Measurements from ENCODE around the gene COL4A1. TPM values are rescaled to one million over a fixed set of nuclear protein-coding genes. Genes with fewer than 3 reads are reported as not detected.

Gene COL4A1
- total RNA-seq, 2 donors from 2014 or later = 19.6 to 65.3 TPM

GRCh38 chr13:110208116-110208515 is 98.8 kb downstream of the COL4A1 start:
- intact Hi-C loops (cut with DNase I, micrococcal nuclease) = no loop called here
- DNase-seq (no peak), ATAC-seq (no peak)

DNA sequence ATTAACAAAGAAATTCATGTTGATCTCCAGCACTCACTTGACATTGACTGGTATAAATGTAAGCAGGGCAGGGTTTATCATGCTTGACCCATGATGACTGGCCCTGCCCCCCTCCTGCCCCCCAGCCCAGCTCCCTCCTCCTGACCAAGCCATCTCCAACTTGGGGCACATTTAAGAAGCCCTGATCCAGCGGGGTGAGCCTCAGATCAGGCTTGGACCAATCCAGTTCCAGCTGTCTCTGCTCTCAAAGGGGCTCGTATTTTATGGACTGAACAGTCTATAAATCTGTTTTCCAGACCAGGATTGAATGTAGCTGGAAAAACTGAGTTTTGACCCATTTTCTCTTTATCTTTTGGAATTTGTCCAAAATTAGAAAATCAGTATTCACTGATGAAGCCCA is 100.0 kb downstream of the COL4A1 start:
- DNase-seq (no peak), ATAC-seq (no peak)
- intact Hi-C loops (cut with DNase I, micrococcal nuclease) = no loop called here

DNA sequence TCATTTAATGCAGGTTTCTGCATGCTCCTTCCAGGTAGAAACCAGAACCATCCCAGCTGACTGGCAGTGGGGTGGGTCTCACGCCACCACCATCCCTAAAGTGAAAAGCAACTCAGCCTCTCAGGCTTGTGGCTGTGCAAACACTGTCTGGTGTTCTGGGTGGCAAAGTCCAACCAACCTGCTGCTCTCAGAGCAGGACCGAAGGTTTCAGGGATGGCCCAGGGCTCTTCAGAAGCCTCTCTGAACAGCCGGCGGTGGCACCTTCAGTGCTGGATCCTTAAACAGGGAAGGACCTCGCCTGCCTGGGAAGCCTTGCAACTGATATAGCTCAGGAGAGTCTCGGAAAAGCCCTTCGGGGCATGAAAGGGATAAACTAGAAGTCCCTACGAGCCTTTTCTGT is 100.8 kb downstream of the COL4A1 start:
- DNase-seq (peak in 1 of 2 donors; percentile 56), ATAC-seq (peak; percentile 98)
- intact Hi-C loops (cut with DNase I, micrococcal nuclease) = no loop called here

- DNase-seq (no peak), ATAC-seq (no peak)
- intact Hi-C loops (cut with DNase I, micrococcal nuclease) = no loop called here
These were observed 105.8 kb downstream of the COL4A1 start for GRCh38 chr13:110201114-110201513.

DNA sequence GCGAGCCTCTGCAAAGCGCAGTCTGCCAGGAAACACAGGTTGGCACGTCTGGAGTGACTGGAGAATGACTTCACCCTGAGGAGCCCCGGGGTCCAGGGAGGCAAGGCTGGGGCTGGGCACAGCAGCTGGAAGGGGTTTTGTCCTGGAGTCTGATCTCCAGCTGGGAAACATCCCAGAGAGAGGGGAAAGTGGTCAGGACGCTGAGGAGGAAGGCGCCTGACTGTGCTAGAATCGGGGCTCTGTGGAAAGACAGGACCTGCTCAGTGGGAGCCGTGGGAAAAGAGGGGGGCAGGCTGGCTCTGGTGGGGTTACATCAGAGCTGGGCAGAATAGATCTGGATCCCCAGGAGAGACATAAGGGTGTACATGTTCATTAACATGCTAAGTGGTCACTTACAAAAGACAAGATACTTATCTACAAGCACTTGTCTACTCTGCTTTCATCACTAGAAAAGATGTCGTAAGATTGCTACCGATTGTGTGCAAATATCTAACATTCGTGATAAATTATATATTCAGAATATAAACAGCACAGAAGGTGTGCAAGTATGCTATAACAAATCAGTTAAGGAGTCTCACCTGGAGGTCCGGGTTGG is 106.6 kb downstream of the COL4A1 start:
- no peak for ATAC-seq
- intact Hi-C loops (cut with DNase I, micrococcal nuclease) = no loop called here
- DNase-seq = no peak

DNA sequence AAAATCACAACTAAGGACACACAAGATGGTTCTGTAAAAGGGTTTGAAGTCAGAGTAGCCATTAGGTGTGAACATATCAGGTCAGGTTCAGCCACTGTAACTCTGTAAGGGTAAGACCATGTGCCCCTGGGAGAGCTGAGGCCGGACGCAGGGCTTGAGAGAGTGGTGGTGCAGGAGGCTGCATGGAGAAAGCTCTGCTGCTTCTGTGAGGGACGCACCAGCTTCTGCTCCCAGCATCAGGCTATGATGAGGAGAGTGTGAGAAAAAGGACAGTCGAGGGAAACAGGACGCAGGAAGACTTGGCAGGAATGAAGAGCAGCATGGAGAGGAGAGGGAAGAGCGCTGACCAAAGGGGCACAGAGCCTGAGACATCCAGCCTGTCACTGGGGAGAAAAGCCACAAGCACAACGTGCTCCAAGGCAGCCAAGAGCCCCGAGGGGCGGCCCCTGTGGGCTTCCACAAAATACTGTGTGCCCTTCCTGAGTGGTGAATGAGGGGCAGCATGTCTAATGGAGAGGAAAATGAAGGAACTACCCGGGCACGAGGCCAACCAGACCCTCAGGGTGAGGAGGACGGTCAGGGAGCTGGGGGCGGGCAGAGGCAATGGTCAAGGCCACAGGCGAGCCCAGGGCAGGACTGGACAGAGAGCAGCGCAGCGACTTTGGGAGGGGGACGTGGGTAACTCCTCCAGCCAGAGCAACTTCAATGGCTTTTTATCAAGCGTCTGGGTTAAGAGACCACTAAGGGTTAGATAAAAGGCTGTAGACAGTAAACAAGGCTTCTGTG is 107.7 kb downstream of the COL4A1 start:
- DNase-seq = no peak
- ATAC-seq = no peak
- intact Hi-C loops (cut with DNase I, micrococcal nuclease) = no loop called here

DNA sequence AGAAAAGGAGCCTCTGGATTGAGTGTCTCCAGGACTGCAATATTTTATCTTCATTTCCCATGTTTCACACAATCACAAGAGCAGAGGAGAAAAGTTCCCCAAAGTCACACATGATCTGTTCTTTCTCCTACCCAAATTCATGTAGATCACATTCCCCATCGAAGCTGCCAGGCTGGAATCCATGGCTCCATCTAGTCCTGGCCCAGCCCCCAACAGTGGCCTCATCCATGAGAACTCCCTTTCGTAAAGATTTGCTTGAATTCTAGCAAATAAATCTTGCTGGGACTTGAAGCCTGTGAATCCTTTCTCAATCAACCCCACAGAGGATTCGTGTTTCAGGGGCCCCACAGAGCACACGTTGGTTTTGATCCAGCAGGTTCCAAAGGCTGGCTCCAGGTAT is 109.5 kb downstream of the COL4A1 start:
- DNase-seq (no peak), ATAC-seq (no peak)
- intact Hi-C loops (cut with DNase I, micrococcal nuclease) = no loop called here

DNA sequence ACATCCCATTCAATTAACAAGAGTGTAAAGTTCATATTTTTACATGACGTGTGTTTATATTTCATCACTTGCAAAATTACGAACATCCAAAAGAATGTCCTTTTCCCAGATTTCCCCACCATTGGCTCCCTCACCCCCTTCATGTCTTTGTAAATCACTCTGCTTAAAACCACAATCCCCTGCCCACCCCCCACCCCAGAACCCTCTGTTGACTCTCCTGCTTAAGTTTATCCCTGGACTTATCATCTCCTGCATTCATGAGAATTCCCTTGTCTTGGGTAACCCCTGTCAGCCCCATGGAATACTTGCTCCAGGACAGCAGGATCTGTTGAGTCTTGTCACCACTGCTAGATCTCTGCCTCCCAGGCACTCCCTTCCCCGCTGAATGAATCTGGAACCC is 109.9 kb downstream of the COL4A1 start:
- intact Hi-C loops (cut with DNase I, micrococcal nuclease) = no loop called here
- no peak for ATAC-seq
- DNase-seq = no peak

- ATAC-seq = peak; percentile 68
- intact Hi-C loops (cut with DNase I, micrococcal nuclease) = no loop called here
- no peak for DNase-seq
These were observed 111.1 kb downstream of the COL4A1 start for GRCh38 chr13:110195547-110196485.

GRCh38 chr13:110194451-110194850 is 112.5 kb downstream of the COL4A1 start:
- no peak for ATAC-seq
- intact Hi-C loops (cut with DNase I, micrococcal nuclease) = no loop called here

GRCh38 chr13:110193491-110193890 is 113.5 kb downstream of the COL4A1 start:
- DNase-seq = no peak
- no peak for ATAC-seq
- intact Hi-C loops (cut with DNase I, micrococcal nuclease) = no loop called here

More at GRCh38 chr13:110194451-110194850, 112.5 kb downstream of the COL4A1 start:
- no peak for DNase-seq

- intact Hi-C loops (cut with DNase I, micrococcal nuclease) = no loop called here
- DNase-seq (no peak), ATAC-seq (no peak)
These were observed 114.5 kb downstream of the COL4A1 start for GRCh38 chr13:110192472-110192871.

DNA sequence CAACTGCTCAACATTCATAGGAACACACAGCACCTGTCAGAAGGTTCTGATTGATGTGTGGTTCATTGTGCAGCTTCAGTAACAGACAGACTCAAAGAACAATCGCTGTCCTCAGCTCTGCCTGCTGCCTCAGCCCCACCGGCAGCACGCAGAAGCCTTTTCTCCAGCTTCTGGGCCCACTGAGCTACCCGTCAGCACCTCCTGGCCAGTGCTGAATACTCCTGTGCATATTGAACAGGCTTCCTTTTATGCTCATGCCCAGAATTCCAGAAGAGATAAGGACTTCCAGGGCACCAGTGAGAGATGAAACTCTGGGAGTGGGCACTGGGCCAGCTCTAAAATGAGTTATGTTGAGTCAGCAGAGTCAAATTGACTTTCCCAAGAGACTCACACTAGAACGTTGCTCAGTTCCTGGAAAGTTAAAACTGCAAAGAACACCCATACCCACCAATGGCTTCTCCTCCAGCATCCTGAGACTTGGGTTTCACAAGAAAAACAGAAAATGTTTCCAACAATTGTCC is 119.3 kb downstream of the COL4A1 start:
- ATAC-seq (no peak), DNase-seq (no peak)
- intact Hi-C loops (cut with DNase I, micrococcal nuclease) = no loop called here

- no peak for ATAC-seq
- intact Hi-C loops (cut with DNase I, micrococcal nuclease) = no loop called here
- no peak for DNase-seq
These were observed 120.6 kb downstream of the COL4A1 start for GRCh38 chr13:110186231-110186855.

DNA sequence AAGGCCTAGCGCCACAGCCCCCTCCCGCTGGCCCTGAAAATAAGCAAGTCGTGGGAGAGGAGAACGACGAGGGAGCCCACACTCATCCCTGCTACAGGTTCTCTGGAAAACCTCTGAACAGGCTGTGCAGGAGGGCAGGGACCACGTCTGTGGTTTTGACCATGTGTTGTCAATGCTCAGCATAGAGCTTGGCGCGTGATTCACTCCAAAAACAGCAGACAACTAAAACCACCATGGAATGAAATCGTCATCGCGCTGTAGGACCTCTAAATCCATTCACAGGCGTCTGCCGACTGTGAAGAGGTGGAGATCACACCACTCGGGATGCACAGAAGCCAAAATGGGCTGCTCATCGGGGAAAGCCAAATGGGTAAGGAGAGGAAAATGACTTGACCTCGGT is 121.3 kb downstream of the COL4A1 start:
- ATAC-seq = no peak
- DNase-seq = no peak
- intact Hi-C loops (cut with DNase I, micrococcal nuclease) = no loop called here

DNA sequence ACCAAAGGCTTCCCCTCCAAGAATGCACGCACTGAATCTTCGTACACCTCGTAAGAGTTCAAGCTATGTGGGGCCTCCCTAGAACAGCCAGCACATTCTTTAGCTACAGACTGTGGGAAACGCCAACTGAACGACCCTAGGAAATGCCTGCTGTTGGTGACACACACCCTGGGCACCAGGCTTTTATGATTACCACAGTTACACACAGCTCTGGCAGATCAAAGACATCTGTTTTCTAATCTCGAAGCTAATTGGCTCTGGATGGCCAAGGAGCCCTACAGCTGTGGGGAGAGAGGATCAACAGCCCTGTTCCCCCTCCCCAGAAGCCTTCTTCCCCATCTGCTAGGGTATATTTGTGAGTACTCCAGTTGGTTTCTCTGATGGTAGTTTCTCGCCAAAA is 123.0 kb downstream of the COL4A1 start:
- ATAC-seq (no peak), DNase-seq (no peak)
- intact Hi-C loops (cut with DNase I, micrococcal nuclease) = no loop called here

- no peak for DNase-seq
- no peak for ATAC-seq
- intact Hi-C loops (cut with DNase I, micrococcal nuclease) = no loop called here
These were observed 124.5 kb downstream of the COL4A1 start for GRCh38 chr13:110182461-110182860.

GRCh38 chr13:110182003-110182402 is 125.0 kb downstream of the COL4A1 start:
- ATAC-seq (no peak), DNase-seq (no peak)
- intact Hi-C loops (cut with DNase I, micrococcal nuclease) = no loop called here

GRCh38 chr13:110179857-110180147 is 127.2 kb downstream of the COL4A1 start:
- DNase-seq = no peak
- ATAC-seq = no peak
- intact Hi-C loops (cut with DNase I, micrococcal nuclease) = no loop called here
